PC-9 (cell line): ENCODE data around the gene KRT222.

Source experiments
- EZH2 ChIP-seq: fragments of 200-600 bp; sonication (generic); IDR thresholded peaks from 2 replicates; pipeline ENCODE4 v1.8.0; 2017; ENCODE audit warnings: antibody characterized with exemption, low read depth
- TF ChIP-seq, protein P1 (sequence below): fragments of 200-600 bp; sonication (generic); conservative IDR thresholded peaks from 2 replicates; pipeline ENCODE4 v1.6.1; 2017; ENCODE audit warnings: mixed run types, antibody characterized with exemption, mild to moderate bottlenecking, moderate library complexity

DNA sequence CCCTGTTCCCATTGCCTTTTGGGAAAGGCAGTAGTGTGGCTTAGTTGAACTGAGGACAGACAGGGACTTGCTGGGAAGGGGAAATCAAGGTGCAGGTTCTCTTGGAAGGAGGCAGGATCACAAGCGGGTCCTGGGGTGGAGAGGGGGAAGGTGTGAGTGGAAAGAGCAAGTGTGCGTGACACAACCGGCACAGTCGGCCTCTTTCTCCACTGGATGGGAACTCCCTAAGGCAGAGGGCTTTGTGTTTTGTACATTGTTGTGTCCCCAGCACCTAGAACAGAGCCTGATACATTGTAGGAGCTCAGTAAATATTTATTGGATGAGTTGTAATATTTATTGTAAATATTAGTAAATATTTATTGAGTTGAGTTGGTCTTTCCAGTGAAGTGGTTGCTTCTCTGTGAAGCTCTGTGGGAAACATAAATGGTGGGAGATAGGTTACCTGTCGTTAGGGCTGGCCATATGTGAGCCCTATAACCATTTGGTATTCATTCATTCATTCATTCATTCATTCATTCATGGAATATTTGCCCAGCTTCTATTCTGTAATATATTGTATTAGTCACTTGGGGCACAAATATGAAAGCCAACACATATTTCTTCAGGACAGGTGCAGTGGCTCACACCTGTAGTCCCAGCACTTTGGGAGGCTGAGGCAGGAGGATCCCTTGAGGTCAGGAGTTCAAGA is 51.4 kb downstream of the KRT222 start:
- TF ChIP-seq, protein P1, sequence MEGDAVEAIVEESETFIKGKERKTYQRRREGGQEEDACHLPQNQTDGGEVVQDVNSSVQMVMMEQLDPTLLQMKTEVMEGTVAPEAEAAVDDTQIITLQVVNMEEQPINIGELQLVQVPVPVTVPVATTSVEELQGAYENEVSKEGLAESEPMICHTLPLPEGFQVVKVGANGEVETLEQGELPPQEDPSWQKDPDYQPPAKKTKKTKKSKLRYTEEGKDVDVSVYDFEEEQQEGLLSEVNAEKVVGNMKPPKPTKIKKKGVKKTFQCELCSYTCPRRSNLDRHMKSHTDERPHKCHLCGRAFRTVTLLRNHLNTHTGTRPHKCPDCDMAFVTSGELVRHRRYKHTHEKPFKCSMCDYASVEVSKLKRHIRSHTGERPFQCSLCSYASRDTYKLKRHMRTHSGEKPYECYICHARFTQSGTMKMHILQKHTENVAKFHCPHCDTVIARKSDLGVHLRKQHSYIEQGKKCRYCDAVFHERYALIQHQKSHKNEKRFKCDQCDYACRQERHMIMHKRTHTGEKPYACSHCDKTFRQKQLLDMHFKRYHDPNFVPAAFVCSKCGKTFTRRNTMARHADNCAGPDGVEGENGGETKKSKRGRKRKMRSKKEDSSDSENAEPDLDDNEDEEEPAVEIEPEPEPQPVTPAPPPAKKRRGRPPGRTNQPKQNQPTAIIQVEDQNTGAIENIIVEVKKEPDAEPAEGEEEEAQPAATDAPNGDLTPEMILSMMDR, result no peak
- no peak for TF ChIP-seq EZH2
